ENCODE results near the gene ADAM22.
"Not testable (repeated sequence)": the region's sequence is repeated elsewhere in the genome, so short reads cannot be mapped to it uniquely, and the experiment has no call there.

ADAM22 gene, protein sequence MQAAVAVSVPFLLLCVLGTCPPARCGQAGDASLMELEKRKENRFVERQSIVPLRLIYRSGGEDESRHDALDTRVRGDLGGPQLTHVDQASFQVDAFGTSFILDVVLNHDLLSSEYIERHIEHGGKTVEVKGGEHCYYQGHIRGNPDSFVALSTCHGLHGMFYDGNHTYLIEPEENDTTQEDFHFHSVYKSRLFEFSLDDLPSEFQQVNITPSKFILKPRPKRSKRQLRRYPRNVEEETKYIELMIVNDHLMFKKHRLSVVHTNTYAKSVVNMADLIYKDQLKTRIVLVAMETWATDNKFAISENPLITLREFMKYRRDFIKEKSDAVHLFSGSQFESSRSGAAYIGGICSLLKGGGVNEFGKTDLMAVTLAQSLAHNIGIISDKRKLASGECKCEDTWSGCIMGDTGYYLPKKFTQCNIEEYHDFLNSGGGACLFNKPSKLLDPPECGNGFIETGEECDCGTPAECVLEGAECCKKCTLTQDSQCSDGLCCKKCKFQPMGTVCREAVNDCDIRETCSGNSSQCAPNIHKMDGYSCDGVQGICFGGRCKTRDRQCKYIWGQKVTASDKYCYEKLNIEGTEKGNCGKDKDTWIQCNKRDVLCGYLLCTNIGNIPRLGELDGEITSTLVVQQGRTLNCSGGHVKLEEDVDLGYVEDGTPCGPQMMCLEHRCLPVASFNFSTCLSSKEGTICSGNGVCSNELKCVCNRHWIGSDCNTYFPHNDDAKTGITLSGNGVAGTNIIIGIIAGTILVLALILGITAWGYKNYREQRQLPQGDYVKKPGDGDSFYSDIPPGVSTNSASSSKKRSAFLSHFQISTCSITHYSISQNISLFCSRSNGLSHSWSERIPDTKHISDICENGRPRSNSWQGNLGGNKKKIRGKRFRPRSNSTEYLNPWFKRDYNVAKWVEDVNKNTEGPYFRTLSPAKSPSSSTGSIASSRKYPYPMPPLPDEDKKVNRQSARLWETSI

DNA sequence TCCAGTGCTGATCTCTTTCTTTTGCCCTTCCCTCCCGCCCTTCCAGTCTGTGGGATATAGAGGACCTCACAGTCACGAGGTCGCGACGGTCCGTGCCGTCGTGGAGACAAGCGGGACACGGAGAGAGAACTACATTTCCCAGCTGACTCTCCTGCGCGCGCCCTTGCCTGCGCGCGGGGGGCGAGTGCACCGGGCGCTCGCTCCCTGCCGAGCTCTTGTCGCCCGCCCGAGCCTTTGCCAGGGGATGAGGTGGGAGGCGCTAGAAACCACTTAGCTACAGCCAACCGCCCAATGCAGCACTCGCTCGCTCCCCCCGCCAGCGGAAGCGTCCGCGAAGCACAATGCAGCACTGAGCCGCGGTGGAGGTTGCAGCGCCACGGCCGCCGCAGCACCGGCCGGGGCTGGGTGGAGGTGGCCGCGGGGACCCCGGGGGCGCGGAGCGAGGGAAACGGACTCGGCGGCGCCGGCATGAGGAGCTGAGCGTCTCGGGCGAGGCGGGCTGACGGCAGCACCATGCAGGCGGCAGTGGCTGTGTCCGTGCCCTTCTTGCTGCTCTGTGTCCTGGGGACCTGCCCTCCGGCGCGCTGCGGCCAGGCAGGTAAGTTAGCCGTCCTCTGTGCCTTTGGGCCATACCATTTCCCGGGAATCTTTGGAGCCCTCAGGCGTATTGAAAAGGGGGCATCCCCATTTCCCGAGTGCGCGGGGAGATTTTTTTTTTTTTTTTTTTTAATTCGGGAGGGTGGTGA is at the start of gene ADAM22:
TSS of gene ADAM22 (plus strand) at position 299 of the 746 bp plus-strand sequence. CDS start at position 514, 215 bp downstream.
- DNase-seq: peak; percentile 93

DNA sequence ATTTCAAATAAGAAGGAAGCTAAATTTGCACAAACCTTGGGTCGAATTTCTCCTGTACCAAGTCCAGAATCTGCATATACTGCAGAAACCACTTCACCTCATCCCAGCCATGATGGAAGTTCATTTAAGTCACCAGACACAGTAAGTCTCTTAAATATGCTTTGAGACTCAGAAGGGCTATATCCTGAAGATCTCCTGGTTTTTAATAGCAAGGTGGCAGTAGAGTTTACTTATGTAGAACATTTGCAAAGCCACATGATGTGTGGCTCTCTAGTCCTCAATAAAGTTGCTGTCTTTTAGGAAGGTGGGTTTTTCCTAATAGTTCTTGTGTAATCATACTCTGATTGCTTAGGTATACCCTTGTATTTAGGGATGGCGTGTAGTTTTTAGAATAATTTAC is 49.0 kb upstream of the ADAM22 start:
- DNase-seq: no peak

DNA sequence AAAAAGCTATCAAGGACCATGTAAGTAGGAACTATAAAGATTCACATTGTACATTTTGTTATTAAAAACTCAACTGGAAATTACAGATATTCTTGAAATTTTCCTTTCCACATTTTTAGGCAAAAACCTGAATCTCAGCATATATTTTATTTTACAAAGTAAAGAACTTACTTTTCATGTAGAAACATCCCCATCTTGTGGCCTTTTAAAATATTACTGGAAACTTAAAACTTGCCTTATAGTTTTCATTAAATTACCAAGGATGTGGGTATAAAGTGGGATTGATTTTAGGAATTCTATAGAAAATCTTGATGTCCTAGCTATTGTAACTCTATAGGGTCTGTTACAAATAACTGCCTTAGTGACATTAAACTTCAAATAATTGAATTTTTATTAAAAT is 47.2 kb upstream of the ADAM22 start:
- DNase-seq: no peak

DNA sequence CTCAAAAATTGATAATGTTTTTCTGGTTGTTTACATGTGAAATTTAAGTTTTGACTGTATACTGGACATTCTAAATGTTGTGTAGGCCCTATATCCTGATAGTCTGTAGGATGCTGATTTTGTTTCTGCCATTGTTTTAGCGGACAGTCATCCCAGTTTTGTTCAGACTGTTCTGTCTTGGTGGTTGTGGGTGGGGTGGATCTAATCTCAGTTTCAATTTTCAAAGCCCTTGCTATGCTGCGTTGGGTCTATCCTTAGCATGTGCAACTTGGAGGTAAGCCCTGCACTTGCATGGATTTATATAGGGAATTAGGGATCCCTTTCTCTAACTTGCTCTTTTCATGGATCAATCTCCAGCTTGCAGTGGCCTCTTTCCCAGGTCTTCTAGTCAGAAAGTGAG is 38.7 kb upstream of the ADAM22 start:
- no peak for DNase-seq

DNA sequence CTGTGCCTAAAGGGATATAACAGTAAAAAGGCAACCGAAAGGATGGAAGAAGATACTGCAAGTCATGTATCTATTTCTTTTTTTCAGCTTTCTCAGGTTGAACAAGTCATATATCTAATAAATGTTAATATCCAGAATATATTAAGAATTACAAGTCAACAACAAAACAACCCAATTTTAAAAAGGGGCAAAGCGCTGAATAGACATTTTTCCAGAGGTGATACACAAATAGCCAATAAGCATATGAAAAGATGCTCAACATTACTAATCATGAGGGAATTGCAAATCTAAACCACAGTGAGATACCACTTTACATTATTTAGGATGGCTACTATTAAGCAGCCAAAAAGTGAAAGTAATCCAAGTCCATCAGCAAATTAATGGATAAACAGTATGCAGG is 34.8 kb upstream of the ADAM22 start:
- no peak for DNase-seq

DNA sequence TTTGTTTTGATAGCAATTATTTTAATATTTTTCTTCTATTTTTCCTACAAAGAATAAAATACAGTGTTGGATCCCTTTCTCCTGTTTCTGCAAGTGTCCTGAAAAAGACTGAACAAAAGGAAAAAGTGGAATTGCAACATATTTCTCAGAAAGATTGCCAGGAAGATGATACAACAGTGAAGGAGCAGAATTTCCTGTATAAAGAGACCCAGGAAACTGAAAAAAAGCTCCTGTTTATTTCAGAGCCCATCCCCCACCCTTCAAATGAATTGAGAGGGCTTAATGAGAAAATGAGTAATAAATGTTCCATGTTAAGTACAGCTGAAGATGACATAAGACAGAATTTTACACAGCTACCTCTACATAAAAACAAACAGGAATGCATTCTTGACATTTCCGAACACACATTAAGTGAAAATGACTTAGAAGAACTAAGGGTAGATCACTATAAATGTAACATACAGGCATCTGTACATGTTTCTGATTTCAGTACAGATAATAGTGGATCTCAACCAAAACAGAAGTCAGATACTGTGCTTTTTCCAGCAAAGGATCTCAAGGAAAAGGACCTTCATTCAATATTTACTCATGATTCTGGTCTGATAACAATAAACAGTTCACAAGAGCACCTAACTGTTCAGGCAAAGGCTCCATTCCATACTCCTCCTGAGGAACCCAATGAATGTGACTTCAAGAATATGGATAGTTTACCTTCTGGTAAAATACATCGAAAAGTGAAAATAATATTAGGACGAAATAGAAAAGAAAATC is 26.7 kb upstream of the ADAM22 start:
- not testable (repeated sequence) for DNase-seq

DNA sequence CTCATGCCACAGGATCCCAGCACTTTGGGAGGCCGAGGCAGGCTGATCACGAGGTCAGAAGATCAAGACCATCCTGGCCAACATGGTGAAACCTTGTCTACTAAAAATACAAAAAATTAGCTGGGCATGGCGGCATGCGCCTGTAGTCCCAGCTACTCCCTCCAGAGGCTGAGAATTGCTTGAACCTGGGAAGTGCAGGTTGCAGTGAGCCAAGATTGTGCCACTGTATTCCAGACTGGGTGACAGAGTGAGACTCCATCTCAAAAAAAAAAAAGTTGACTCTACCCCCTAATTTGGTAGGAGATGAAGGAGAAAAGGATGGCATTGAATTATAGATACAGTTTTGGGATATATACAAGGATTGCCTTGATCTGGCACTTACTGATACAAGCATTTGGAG is 25.2 kb upstream of the ADAM22 start:
- not testable (repeated sequence) for DNase-seq

DNA sequence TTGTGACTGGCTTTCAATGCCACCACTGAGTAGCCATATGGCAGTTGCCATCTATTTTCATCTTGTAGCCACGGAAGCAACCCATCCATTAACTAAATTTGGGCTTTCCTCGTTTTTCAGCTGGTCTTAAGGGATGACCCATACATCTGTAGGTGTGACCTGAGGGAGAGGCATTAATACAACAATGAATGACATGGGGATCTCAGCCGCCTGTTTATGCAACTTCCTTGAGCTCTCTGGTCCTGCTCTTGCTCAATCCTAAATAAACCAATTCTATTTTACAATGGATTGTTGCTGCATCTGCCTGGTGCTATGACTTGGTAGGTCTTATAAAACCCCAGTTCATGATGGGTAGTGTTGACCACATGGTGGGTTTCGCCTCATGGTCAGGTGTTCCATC is 21.9 kb upstream of the ADAM22 start:
- DNase-seq: no peak

DNA sequence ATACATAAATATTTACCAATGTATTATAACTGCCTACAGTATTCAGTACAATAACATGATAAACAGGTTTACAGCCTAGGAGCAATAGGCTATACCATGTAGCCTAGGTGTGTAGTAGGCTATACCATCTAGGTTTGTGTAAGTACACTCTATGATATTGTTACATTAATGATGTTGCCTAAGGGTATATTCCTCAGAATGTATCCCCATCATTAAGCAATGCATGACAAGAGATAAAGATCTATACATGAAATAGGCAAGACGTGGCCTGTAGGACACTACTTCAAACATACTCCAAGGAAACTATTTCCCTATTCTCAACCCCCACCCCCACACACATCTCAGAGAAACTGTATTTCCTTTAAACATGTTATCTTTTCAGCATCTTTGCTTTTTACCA is 15.3 kb upstream of the ADAM22 start:
- DNase-seq: no peak

DNA sequence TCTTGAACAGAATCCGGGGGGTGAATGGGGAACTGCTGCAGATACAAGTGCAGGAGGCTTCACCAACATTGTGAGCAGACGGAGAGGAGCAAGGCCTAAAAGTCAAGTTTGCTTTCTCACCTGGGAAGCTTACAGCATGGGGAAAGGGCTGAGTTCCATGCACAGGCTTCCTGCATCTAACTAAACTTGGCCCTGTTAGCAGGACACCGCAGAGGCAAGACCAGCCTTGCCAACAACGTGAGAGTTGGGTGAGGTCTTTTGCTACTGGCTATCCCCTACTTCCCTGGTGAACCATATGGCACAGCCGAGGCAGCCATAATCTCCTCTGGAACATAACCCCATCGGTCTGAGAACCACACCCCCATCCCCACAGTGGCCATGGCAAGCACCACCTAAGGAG is 14.2 kb upstream of the ADAM22 start:
- DNase-seq: no peak

DNA sequence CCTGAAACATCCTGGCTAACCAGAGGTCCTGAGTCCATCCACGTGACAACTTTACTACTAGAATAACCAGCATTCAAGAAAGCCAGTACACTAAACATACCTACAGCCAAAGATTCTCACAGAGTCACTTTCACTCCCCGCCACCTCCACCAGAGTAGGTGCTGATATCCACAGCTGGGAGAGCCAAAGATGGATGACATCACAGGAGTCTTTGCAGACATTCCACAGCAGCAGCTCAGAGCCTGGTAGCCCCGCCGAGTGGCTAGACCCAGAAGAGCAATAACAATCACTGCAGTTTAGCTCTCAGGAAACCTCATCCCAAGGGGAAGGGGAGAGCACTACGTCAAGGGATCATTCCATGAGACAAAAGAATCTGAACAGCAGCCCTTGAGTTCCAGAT is 13.5 kb upstream of the ADAM22 start:
- DNase-seq: no peak

DNA sequence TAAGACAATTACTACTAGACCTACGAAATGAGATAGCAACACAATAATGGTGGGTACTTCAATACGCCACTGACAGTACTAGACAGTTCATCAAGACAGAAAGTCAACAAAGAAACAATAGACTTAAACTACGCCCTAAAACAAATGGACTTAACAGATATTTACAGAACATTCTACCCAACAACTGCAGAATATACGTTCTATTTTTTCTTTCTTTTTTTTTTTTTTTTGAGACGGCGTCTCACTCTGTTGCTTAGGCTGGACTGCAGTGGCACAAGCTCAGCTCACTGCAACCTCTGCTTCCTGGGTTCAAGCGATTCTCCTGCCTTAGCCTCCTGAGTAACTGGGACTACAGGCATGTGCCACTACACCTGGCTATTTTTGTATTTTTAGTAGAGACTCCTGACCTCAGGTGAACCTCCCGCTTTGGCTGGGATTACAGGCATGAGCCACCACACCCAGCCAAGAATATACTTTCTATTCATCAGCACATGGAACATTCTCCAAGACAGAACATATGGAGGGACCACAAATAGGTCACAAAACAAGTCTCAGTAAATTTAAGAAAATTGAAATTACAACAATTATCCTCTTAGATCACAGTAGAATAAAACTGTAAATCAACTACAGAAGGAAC is 11.2 kb upstream of the ADAM22 start:
- not testable (repeated sequence) for DNase-seq

DNA sequence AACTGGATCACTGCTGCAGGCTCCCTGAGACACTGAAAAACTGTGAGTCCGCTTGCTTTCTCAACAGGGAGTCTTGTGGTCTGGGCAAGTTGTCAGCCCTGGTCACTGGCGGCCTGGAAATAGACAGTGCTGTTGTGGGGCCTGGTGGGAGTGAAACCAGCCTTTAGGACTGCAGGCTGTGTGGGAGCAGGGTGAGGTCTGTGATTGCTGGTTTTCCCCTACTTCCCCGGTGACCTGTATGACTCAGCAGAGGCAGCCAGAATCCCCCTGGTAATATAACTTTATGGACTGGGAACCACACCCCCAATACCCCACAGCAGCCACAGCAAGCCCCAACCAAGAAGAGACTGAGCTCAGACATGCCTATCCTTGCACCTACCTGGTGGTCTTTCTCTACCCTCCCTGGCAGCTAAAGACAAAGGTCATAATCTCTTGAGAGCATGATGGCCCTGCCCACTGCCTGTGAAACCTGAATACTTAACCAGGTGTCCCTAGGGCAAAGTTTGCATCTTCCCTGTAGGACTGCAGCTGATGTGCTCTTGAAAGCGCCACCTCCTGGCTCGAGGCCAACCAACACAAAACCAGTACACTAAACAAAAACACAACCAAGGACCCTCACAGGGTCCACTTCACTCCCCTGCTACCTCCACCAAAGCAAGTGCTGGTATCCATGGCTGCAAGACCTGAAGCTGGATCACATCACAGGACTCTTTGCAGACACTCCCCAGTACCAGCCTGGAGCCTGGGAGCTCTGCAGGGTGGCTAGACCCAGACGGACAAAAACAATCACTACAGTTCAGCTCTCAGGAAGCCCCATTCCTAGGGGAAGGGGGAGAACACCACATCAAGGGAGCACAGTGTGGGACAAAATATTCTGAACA is 7.2 kb upstream of the ADAM22 start:
- DNase-seq: peak; percentile 71

DNA sequence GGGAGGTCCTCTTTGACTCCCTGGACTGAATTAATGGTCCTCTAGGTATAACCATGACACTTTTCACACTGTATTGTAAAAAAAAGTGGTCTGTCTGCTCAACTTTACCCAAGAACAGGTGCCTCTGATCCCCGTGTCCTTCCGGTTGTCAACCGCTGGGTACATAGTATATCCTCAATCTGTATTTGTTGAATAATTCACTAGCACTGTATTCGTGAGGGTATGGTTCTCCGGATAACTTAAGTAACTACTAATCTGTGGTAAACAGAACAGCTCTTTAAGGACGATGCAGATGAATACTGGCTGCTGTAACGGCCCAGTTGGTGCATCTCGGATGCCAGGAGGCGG is 472 bp upstream of the ADAM22 start:
- no peak for DNase-seq

DNA sequence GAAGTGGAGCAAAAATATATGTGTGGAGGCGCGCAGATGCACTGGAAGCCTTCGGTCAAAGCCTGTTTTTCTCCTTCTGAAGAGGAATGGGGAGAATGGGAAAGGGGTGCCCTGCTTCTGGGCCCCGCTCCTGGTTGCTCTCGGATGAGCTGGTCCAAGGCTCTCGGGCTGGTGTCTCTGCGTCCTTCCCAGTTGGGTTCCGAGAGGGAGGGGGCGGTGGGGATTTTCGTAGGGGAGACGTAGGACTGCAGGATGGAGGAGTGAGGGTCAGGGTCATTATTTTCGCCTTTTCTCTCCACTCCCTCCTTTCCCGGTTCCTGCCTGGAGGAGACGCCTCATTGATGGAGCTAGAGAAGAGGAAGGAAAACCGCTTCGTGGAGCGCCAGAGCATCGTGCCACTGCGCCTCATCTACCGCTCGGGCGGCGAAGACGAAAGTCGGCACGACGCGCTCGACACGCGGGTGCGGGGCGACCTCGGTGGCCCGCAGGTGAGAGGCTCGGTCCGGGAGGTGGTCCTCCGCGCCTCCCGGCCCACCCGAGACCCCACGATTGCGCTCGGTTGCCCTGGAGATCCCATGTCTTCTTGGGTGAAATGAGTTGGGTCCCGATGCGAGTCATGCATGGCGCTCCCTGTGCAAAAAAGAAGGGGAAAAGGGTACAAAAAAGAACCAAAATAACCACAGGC is 790 bp downstream of the ADAM22 start:
- peak; percentile 12 for DNase-seq

DNA sequence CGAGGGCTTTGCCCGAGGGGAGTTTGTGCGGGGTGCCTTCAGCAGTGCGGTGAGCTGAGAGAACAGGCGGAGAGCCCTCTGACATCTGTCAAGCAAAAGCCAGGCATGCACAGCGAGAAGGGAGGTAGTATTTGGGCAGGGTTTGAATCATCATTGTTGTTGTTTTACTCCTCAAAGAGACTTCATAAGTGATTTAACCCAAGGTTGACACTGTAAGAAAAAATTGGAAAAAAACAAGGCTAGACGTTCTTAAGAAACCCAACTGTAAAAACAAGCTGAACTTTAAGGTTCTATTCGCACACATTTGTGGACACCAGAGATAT is 1.3 kb downstream of the ADAM22 start:
- no peak for DNase-seq

DNA sequence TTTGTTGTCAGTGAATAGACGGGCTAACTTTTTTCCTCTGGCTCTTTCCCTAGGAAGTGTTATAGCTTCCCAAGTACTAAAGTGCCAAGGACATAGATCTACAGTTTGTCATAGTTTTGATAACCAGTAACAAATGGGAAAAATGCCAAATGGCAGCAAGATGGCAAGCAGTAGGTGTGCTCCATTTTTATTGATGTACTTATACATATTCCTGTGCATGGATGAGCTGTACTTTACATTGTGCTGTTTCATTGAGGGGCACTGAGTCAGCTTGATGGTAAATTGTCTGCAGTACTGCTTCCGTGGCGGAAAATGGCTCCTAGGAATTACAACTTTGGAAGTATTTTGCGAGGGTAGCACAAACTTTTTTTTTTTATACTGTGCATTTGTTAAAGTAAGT is 7.1 kb downstream of the ADAM22 start:
- no peak for DNase-seq

DNA sequence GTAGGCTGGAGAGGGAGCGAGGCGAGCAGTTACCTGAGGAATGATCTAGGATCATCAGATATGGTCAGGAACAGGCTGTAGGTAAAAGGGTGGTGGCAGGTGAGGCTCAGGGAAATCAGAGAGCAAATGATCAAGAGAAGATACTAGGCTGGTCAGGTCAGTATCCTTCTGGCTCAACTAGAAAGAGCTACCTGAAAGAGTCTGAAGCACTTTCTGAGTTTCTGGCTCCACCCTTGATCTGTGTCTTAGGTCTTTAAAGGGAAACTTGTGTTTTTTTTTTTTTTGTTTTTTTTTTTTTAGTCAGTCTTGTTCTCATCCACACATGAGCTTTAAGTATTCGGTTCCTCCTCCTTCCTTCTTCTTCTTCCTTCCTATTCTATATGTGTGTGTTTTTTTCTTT is 10.5 kb downstream of the ADAM22 start:
- no peak for DNase-seq

DNA sequence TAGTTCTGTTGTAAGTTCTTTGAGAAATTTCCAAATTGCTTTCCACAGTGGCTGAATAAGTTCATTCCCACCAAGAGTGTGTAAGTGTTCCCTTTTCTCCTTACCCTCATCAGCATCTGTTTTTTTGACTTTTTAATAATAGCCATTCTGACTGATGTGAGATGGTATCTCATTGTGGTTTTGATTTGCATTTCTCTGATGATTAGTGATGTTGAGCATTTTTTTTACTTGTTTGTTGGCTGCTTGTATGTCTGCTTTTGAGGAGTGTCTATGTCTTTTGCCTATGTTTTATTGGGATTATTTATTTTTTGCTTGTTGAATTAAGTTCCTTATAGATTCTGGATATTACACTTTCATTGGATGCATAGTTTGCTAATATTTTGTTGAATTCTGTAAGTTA is 11.9 kb downstream of the ADAM22 start:
- DNase-seq: not testable (repeated sequence)

DNA sequence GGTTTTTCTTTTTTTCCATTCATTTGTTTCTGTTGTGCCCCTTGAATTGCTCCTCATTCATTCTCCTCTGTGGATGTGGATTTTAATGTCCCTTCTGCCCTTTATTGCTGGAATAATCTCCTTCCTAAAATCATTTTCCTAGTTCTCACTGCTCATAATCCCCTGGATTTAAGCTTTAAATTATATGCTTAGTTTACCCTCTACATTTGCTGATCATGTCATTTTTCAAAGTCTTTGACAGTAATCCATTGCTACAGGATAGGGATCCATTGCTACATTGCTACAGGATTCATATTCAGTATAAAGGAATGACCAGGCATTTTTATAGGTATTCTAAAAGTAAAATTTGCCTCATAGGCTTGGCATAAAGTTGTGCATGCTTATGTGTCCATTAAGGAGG is 14.3 kb downstream of the ADAM22 start:
- no peak for DNase-seq

DNA sequence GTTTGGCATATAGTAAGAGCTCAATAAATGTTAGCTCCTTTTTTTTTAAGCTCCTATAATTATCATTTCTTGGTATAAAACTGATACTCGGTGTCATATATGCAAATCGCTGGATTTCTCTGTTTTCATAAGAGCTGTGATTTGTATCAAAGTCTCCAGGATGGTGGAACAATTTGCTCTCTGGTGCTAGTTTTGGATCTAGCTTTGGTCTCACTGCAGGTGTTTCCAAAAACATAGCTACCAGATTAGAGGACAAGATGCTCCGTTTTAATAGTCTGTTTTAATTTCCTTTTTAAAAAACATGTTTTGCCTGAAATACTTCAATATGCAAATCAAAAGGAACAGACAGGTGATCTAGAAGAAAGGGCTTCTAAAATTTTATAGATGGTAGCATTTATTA is 25.3 kb downstream of the ADAM22 start:
- no peak for DNase-seq
